Mucosa of gallbladder (tissue), 1 donor: ENCODE measurements around the gene IZUMO4. TPM values are rescaled to one million over a fixed set of nuclear protein-coding genes. Genes with fewer than 3 reads are reported as not detected.

ENCODE experiments used
- DNase-seq: peaks from one replicate; pipeline ENCODE4 v3.0.0-alpha.2; 2020; ENCODE audit warnings: low spot score
- total RNA-seq: library from RNA; stranded (reverse); gene quantifications from one replicate; pipeline ENCODE4 v1.2.1, GENCODE V29; 2021
- donor health status: DM: no; HTN: no; CAD: no.

IZUMO4 gene
- total RNA-seq, 1 donor from 2014 or later: 11.5 TPM

GRCh38 chr19:2148482-2149135 is 51.9 kb downstream of the IZUMO4 start:
- DNase-seq: no peak

Other genes with a start within 250 kb of the IZUMO4 start
- gene REXO1, start 248.4 kb upstream of the IZUMO4 start, total RNA-seq: 39.2 TPM
- gene KLF16, start 233.3 kb upstream of the IZUMO4 start, total RNA-seq: 23.2 TPM
- 85.2 TPM for gene ABHD17A, start 211.4 kb upstream of the IZUMO4 start, total RNA-seq
- 10.6 TPM for gene ADAT3, start 191.5 kb upstream of the IZUMO4 start, total RNA-seq
- 89.3 TPM for gene SCAMP4, start 191.5 kb upstream of the IZUMO4 start, total RNA-seq
- gene CSNK1G2, start 155.7 kb upstream of the IZUMO4 start, total RNA-seq: 77.5 TPM
- 92.2 TPM for gene BTBD2, start 81.2 kb upstream of the IZUMO4 start, total RNA-seq
- 246 TPM for gene MKNK2, start 45.7 kb upstream of the IZUMO4 start, total RNA-seq
- gene MOB3A, start 589 bp upstream of the IZUMO4 start, total RNA-seq: 59.0 TPM
- 125 TPM for gene AP3D1, start 54.7 kb downstream of the IZUMO4 start, total RNA-seq
- gene DOT1L, start 67.0 kb downstream of the IZUMO4 start, total RNA-seq: 40.1 TPM
- 126 TPM for gene PLEKHJ1, start 139.4 kb downstream of the IZUMO4 start, total RNA-seq
- 72.8 TPM for gene SF3A2, start 139.9 kb downstream of the IZUMO4 start, total RNA-seq
- gene AMH, start 152.4 kb downstream of the IZUMO4 start, total RNA-seq: 5.1 TPM
- 0.17 TPM for gene JSRP1, start 159.5 kb downstream of the IZUMO4 start, total RNA-seq
- 1.0 TPM for gene PEAK3, start 185.3 kb downstream of the IZUMO4 start, total RNA-seq
- gene LINGO3, start 211.2 kb downstream of the IZUMO4 start, total RNA-seq: 0.17 TPM
- 79.1 TPM for gene LSM7, start 231.7 kb downstream of the IZUMO4 start, total RNA-seq
- 148 TPM for gene SPPL2B, start 231.8 kb downstream of the IZUMO4 start, total RNA-seq